Ishikawa (cell line): Measurements from ENCODE around the gene CANT1.

Experiments
- NFIC ChIP-seq: IDR thresholded peaks from 2 replicates; pipeline ENCODE4 v1.6.1; 2012
- RAD21 ChIP-seq: IDR thresholded peaks from 2 replicates; pipeline ENCODE4 v1.6.1; 2012; ENCODE audit warnings: low read depth
- REST ChIP-seq: IDR thresholded peaks from 2 replicates; pipeline ENCODE4 v1.6.1; 2012; ENCODE audit warnings: low read depth, mild to moderate bottlenecking
- TAF1 ChIP-seq: IDR thresholded peaks from 2 replicates; pipeline ENCODE4 v1.6.1; 2012; ENCODE audit warnings: low read depth, mild to moderate bottlenecking
- YY1 ChIP-seq: IDR thresholded peaks from 2 replicates; pipeline ENCODE4 v1.6.1; 2012; ENCODE audit warnings: low read depth
- ZBTB7A ChIP-seq: IDR thresholded peaks from 2 replicates; pipeline ENCODE4 v1.6.1; 2012; ENCODE audit warnings: low read depth

- no peak for TF ChIP-seq TAF1
- TF ChIP-seq NFIC, result no peak
- no peak for TF ChIP-seq YY1
- no peak for TF ChIP-seq RAD21
- no peak for TF ChIP-seq ZBTB7A
- TF ChIP-seq REST, result no peak
These were observed 9.7 kb upstream of the CANT1 start for GRCh38 chr17:79019261-79019631.
